Stimulated activated naive CD8-positive, alpha-beta T cell treated with anti-CD3 and anti-CD28 coated beads, Interleukin-15, Interleukin-2, amounts not matched to agents 100 U/mL and 50 U/mL, for 24 hours (primary cell): ENCODE results near the gene SIGLEC12.
"Not testable (repeated sequence)": the region's sequence is repeated elsewhere in the genome, so short reads cannot be mapped to it uniquely, and the experiment has no call there.

Experiments used
- ATAC-seq: fragments of 150-1000 bp; cut with Tn5 transposase; one replicate; pipeline ENCODE4 v1.10.0; 2021
- DNase-seq: peaks from one replicate; pipeline ENCODE4 v3.0.0; 2021

Gene SIGLEC12

GRCh38 chr19:51524666-51525264 is 23.2 kb upstream of the SIGLEC12 start:
- DNase-seq: no peak

GRCh38 chr19:51521781-51522180 is 20.2 kb upstream of the SIGLEC12 start:
- DNase-seq: no peak
- no peak for ATAC-seq

More at GRCh38 chr19:51524666-51525264, 23.2 kb upstream of the SIGLEC12 start:
- no peak for ATAC-seq

GRCh38 chr19:51521357-51521756 is 19.8 kb upstream of the SIGLEC12 start:
- no peak for DNase-seq
- ATAC-seq: no peak

- ATAC-seq (no peak), DNase-seq (no peak)
Observed at GRCh38 chr19:51520728-51521127, 19.1 kb upstream of the SIGLEC12 start.

GRCh38 chr19:51514866-51515481 is 13.4 kb upstream of the SIGLEC12 start:
- no peak for DNase-seq
- no peak for ATAC-seq

GRCh38 chr19:51513968-51514367 is 12.4 kb upstream of the SIGLEC12 start:
- no peak for ATAC-seq
- no peak for DNase-seq

- ATAC-seq (peak; percentile 55), DNase-seq (peak; percentile 32)
Observed at GRCh38 chr19:51511353-51511752, 9.8 kb upstream of the SIGLEC12 start.

- no peak for ATAC-seq
- no peak for DNase-seq
Observed at GRCh38 chr19:51509823-51510660, 8.4 kb upstream of the SIGLEC12 start.

GRCh38 chr19:51508059-51508733 is 6.6 kb upstream of the SIGLEC12 start:
- ATAC-seq (no peak), DNase-seq (no peak)

GRCh38 chr19:51507640-51508058 is 6.0 kb upstream of the SIGLEC12 start:
- DNase-seq (no peak), ATAC-seq (no peak)

GRCh38 chr19:51507192-51507591 is 5.6 kb upstream of the SIGLEC12 start:
- DNase-seq: no peak
- ATAC-seq: no peak

- DNase-seq (no peak), ATAC-seq (no peak)
Observed at GRCh38 chr19:51505904-51506303, 4.3 kb upstream of the SIGLEC12 start.

GRCh38 chr19:51503896-51504295 is 2.3 kb upstream of the SIGLEC12 start:
- ATAC-seq: no peak
- no peak for DNase-seq

- DNase-seq (no peak), ATAC-seq (no peak)
Observed at GRCh38 chr19:51503286-51503817, 1.8 kb upstream of the SIGLEC12 start.

- ATAC-seq, DNase-seq: not testable (repeated sequence)
Observed at GRCh38 chr19:51500931-51501330, 669 bp downstream of the SIGLEC12 start.

GRCh38 chr19:51497666-51498065 is 3.9 kb downstream of the SIGLEC12 start:
- DNase-seq (no peak), ATAC-seq (no peak)

GRCh38 chr19:51493776-51494175 is 7.8 kb downstream of the SIGLEC12 start:
- DNase-seq: no peak

GRCh38 chr19:51491586-51491985 is 10.0 kb downstream of the SIGLEC12 start:
- DNase-seq (no peak), ATAC-seq (no peak)

More at GRCh38 chr19:51493776-51494175, 7.8 kb downstream of the SIGLEC12 start:
- no peak for ATAC-seq

- DNase-seq (no peak), ATAC-seq (no peak)
Observed at GRCh38 chr19:51490676-51491075, 10.9 kb downstream of the SIGLEC12 start.

- peak; percentile 47 for DNase-seq
- peak; percentile 89 for ATAC-seq
Observed at GRCh38 chr19:51489113-51489512, 12.5 kb downstream of the SIGLEC12 start.

GRCh38 chr19:51488491-51488890 is 13.1 kb downstream of the SIGLEC12 start:
- ATAC-seq: no peak
- DNase-seq: no peak

GRCh38 chr19:51485960-51486660 is 15.5 kb downstream of the SIGLEC12 start:
- ATAC-seq (no peak), DNase-seq (no peak)
